Activated CD4-positive, alpha-beta T cell treated with anti-CD3 and anti-CD28 coated beads, Interleukin-10, Interleukin-2, amounts not matched to agents 100 ng/mL and 50 ng/mL, durations not matched to agents 16 hours and 8 hours (primary cell): ENCODE measurements around the gene SLC7A9.
"Not testable (repeated sequence)": the region's sequence is repeated elsewhere in the genome, so short reads cannot be mapped to it uniquely, and the experiment has no call there.

Source experiments
- DNase-seq: peaks from one replicate; pipeline ENCODE4 v3.0.0-alpha.2; 2020

The SLC7A9 gene

DNA sequence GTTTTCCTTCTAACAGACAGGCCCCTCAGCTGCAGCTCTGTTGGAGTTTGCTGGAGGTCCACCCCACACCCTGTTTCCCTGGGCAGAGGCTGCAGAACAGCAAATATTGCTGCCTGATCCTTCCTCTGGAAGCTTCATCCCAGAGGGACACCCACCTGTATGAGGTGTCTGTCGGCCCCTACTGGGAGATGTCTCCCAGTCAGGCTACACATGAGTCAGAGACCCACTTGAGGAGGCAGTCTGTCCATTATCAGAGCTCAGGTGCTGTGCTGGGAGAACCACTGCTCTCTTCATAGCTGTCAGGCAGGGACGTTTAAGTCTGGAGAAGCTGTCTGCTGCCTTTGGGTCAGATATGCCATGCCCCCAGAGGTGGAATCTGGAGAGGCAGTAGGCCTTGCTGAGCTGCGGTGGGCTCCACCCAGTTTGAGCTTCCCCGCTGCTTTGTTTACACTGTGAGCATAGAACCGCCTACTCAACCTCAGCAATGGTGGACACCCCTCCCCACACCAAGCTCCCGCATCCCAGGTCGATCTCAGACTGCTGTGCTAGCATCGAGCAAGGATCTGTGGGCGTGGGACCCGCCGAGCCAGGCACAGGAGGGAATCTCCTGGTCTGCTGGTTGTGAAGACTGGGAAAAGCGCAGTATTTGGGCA, 82.3 kb downstream of the SLC7A9 start:
- not testable (repeated sequence) for DNase-seq

DNA sequence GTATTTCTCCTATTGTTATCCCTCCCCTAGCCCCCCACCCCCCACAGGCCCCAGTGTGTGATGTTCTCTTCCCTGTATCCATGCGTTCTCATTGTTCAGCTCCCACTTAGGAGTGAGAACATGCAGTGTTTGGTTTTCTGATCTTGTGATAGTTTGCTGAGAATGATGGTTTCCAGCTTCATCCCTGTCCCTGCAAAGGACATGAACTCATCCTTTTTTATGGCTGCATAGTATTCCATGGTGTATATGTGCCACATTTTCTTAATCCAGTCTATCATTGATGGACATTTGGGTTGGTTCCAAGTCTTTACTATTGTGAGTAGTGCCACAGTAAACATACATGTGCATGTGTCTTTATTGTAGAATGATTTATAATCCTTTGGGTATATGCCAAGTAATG, 87.5 kb downstream of the SLC7A9 start:
- not testable (repeated sequence) for DNase-seq

DNA sequence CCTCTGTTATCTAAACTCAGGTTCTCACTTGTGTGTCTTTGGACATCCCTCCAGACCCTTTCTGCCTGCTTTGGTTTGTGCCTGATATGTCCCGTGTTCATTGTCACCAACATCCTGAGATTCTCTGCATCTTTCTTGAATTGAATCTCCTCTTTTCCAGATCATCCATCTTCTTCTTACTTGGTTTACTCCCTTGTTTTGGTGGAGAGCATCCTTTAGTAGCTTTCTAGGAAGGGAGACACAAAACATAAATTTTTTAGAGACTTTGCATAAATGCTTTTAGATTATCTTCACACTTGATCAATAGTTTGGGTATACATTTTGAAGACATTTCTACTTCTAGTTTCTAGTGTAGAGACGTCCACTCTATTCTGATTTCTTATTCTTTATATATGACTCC, 88.3 kb downstream of the SLC7A9 start:
- DNase-seq, result no peak
